Activated T-cell treated with anti-CD3 and anti-CD28 coated beads, Interleukin-2, amount 50 U/mL, for 1 hour (primary cell): ENCODE results near the gene OSCP1.
"Not testable (repeated sequence)": the region's sequence is repeated elsewhere in the genome, so short reads cannot be mapped to it uniquely, and the experiment has no call there.

Source experiments
- DNase-seq: peaks from one replicate; pipeline ENCODE4 v3.0.0-alpha.2; 2020

The OSCP1 gene

DNA sequence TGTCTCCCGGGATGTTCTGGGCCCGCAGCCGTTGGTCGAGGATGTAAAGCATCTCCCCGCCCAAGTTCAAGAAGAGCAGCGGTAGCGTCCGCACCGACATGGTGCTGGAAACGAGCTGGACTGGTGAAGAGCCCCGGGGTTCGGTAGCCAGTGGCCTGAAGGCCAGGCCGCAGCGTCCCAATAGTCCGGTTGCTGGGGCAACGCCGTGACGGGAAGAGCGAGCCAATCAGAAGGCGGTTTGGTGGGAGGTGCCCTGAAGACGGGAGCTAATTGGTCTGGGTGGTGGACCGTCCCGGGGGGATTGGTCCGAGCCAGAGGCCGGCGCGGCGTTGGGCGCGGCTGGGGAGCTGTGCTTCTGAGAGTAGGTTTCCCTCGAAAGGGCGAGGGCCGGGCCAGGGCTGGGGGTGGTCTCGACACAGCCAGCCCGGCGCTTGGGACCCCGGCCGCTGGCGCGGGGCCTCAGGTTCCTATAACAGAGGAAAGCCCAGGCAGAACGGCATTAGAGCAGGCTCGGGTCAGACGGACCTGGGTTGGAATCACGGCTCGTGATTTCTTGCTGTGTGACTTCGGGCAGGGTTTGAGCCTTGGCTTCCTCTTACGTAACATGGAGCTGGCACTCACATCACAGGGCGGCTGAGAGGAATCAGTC is at the start of gene OSCP1:
TSS of gene OSCP1 (minus strand) at position 182 of the 649 bp plus-strand sequence. CDS start at position 100, 82 bp downstream.
- DNase-seq: peak; percentile 84

DNA sequence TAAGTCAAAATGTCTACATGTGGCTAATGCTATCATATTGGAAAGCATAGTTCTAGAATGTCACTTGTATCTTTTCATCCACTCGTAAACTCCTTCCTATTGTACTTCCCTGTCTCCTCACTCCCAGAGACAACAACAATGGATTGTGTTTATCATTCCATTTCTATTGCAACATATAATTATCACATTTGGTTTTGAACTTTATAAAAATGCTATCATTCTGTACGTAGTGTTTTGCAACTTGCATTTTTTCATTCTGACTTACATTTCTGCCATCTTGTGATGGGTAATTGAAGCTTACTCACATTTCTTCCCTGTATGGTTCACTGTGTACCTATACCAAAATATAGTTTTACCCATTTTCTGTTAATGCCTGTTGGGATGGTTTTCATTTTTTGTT is 47.0 kb upstream of the OSCP1 start:
- DNase-seq: no peak

DNA sequence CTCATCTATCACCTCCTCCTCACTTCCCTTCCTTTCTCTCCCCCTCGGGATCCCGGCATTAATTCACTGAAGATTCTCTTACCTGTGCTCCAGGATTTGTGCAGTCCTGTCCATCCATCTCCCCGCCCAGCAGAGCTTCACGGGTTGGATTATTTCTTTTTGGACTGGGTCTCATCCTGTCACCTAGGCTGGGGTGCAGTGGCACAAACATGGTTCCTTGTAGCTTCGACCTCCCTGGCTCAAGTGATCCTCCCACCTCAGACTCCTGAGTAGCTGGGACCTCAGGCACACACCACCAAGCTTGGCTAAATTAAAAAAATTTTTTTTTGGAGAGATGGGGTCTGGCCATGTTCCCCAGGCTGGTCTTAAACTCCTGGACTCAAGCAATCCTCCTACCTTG is 44.7 kb upstream of the OSCP1 start:
- DNase-seq: no peak

- DNase-seq: no peak
Measured at GRCh38 chr1:36493524-36493923, 43.3 kb upstream of the OSCP1 start.

- no peak for DNase-seq
Measured at GRCh38 chr1:36492491-36492890, 42.2 kb upstream of the OSCP1 start.

- not testable (repeated sequence) for DNase-seq
Measured at GRCh38 chr1:36489258-36490051, 39.2 kb upstream of the OSCP1 start.

- no peak for DNase-seq
Measured at GRCh38 chr1:36487906-36488305, 37.7 kb upstream of the OSCP1 start.

GRCh38 chr1:36487336-36487725 is 37.1 kb upstream of the OSCP1 start:
- DNase-seq: not testable (repeated sequence)

GRCh38 chr1:36486439-36487335 is 36.4 kb upstream of the OSCP1 start:
- no peak for DNase-seq

GRCh38 chr1:36486093-36486438 is 35.8 kb upstream of the OSCP1 start:
- no peak for DNase-seq

DNA sequence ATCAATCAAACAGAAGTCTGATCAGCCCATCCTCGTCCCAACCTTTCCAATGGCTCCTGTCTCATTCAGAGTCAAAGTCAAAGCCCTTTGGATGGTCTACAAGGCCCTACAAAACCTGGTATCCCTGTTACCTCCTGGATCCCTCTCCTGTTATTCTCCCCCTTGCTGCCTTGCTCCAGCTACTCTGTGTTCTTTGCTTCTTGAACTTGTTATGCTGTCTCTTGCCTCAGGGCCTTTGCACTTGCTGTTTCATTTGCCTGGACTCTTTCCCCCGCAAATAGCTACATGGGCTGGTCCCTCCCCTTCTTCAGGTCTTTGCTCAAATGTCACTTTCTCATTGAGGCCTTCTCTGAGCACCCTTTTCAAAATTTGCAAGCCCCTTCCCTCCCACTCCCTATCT is 33.8 kb upstream of the OSCP1 start:
- DNase-seq: no peak

GRCh38 chr1:36482724-36483388 is 32.6 kb upstream of the OSCP1 start, which contains the start of gene CSF3R:
Gene CSF3R, minus strand, starts transcription at chr1:36482913. Its CDS starts 3,417 bp downstream, at chr1:36479496.
- DNase-seq: no peak

DNA sequence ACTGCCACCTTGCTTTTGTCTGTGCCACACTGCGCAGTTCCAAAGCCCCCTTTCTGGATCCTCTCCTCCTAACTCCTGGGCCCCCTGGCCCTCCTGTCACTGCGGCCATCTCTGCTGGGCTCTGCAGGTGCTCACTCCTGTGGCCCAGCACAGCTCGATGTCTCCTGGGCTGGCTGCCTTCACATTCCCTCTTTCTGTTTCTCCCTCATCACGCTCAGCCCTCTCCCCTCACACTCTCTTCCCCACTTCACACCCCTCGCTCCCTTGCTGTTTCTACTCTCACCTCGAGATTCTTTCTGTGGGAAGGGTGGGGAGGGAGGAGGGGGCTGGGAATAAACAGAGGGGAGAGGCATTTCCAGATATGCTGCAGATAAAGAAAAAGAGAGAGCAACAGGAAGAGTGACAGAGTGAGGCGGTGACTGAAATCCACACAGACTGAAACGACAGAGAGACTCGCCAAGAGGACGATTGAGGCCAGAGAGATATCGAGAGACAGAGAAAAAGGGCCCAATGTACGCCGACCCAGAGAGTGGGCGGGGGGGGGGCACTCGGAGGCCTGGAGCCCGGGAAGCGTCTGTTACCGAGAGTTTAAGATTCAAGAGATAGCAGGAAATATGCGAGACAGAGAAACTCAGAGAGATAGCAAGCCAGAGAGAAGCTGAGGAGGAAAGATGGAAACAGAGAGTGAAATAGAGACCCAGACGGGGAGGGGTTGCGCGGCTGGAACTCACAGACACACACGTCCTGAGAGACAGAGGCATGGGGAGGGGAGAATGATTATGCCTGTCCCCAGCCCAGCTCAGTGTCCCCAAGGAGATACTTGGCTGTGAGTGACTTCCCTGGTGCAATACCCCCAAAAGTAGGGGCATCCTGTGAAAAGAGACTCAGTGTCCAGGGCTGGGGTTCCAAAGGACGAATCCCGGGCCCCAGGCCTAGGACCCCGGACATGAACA is 31.8 kb upstream of the OSCP1 start:
- DNase-seq: no peak

DNA sequence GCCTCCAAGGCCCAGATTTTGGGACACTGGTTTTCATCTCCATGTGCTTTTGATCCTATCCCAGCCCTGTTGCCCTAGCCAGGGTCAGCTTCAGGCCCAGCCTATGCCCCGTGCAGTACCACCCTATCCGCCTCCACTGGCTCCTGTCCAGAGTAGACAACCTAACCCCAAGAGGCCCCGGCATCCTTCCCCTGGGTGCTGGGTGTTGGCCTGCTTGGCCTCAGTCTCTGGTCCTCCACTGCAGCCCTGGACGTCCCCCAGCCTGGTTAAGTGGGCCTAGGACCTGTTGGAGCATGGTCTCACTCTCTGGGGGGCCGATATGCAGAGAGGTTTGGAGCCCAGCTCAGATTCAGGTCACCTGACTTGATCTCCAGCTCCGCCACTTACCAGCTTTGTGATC is 30.8 kb upstream of the OSCP1 start:
- DNase-seq: no peak

GRCh38 chr1:36480161-36480560 is 29.9 kb upstream of the OSCP1 start:
- no peak for DNase-seq

GRCh38 chr1:36479505-36480051 is 29.3 kb upstream of the OSCP1 start:
- no peak for DNase-seq

- DNase-seq: not testable (repeated sequence)
Measured at GRCh38 chr1:36477615-36478014, 27.4 kb upstream of the OSCP1 start.

GRCh38 chr1:36476945-36477344 is 26.7 kb upstream of the OSCP1 start:
- DNase-seq: no peak

- no peak for DNase-seq
Measured at GRCh38 chr1:36475910-36476604, 25.8 kb upstream of the OSCP1 start.

- DNase-seq: no peak
Measured at GRCh38 chr1:36475341-36475740, 25.1 kb upstream of the OSCP1 start.

- DNase-seq: no peak
Measured at GRCh38 chr1:36472656-36473055, 22.4 kb upstream of the OSCP1 start.
